GM20000 (cell line): ENCODE data around the gene TMEM26.

Experiments used
- DNase-seq: peaks from one replicate; pipeline ENCODE4 v3.0.0; 2012; ENCODE audit warnings: low spot score
- TF ChIP-seq, protein P1 (sequence below): IDR thresholded peaks from 2 replicates; pipeline ENCODE4 v1.5.1; 2012; ENCODE audit warnings: mild to moderate bottlenecking, control low read depth; ENCODE audit errors: extremely low read depth, missing control alignments

TMEM26 gene

DNA sequence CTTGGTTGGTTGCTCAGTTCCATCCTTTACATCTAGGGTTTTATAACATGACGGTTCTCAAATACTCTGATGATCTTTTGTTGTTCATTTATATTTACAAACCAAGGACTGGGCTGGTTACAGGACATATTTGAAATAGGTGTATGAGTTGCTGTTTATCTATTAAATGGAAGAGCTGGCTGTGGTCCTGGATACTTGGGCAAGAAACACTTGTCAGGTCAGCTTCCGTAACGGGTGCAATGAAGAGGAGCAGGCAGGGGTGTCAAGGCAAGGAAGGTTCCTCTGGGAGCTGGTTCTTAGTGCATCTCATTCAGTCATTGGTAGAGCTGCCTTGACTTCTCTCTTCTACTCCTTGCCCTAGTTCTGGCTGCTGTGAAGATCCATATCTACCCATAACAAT, 4.8 kb upstream of the TMEM26 start:
- DNase-seq = no peak
- TF ChIP-seq, protein P1, sequence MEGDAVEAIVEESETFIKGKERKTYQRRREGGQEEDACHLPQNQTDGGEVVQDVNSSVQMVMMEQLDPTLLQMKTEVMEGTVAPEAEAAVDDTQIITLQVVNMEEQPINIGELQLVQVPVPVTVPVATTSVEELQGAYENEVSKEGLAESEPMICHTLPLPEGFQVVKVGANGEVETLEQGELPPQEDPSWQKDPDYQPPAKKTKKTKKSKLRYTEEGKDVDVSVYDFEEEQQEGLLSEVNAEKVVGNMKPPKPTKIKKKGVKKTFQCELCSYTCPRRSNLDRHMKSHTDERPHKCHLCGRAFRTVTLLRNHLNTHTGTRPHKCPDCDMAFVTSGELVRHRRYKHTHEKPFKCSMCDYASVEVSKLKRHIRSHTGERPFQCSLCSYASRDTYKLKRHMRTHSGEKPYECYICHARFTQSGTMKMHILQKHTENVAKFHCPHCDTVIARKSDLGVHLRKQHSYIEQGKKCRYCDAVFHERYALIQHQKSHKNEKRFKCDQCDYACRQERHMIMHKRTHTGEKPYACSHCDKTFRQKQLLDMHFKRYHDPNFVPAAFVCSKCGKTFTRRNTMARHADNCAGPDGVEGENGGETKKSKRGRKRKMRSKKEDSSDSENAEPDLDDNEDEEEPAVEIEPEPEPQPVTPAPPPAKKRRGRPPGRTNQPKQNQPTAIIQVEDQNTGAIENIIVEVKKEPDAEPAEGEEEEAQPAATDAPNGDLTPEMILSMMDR = no peak

DNA sequence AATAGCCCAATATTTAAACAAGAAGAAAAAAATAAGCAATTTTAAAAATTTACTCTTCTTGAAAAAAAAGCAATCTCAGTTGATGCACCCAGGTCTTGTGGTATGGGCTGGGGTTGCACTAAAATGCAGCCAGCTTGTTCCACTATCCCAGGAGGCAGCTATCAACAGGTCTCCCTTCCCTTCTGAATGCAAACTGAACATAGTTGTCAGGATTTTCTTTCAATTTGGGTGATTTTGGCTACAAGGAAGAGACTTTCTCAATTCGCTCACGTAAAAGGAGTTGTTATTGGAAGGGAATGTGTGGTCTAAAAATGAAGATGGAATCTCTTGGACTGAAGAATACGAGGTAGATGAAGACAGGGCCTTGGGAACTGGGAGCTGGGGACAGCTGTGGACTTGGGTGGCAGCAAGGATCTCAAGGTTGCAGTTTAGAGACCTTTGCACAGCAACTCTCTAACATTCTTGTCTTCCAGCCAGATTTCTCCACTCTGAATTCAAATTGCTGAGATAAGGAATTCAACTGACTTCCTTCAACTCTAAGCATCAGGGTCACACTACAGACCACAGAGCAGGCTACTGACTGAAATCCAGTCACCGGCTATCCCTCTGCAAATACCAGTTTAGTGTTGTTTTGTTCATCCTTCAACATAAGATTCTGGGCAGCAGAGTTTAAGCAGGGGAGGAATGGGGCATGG, 3.1 kb upstream of the TMEM26 start:
- DNase-seq = no peak

DNA sequence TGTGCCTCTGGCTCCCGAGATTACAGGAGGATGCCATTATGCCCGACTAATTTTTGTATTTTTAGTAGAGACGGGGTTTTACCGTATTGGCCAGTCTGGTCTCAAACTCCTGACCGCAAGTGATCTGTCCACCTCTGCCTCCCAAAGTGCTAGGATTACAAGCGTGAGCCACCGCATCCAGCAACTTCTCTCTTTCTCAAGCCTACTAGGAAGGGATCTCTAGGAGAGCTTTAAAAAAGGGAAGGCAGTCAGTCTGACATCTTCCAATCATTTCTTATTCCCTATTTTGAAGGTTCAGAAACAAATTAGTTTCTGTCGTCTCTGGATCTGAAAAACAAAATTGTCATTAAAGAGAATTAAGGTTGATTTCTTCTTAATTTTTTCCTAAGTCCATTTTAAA, 2.5 kb upstream of the TMEM26 start:
- DNase-seq = no peak
- TF ChIP-seq, protein P1 = no peak

More for the DNA sequence above, 3.1 kb upstream of the TMEM26 start:
- TF ChIP-seq, protein P1 = no peak

DNA sequence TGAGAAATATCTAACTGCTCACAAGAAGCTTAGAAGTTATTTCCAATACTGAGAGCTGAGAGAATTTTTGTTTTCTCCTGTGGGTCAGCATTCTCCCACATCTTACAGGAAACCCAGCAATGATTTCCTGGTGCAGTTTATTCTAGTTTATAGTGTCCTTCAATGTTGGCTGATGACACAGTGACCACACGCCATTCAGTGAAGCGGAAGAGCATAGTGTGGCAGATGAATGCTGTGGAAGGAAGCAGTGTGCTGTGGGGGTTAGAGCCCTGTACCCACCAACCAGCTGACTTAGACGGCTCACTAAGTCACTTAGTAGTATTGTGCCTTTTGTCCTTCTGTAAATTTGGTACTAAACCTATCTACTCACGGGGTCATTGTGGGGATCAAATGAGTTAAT, 1.4 kb upstream of the TMEM26 start:
- DNase-seq = no peak

DNA sequence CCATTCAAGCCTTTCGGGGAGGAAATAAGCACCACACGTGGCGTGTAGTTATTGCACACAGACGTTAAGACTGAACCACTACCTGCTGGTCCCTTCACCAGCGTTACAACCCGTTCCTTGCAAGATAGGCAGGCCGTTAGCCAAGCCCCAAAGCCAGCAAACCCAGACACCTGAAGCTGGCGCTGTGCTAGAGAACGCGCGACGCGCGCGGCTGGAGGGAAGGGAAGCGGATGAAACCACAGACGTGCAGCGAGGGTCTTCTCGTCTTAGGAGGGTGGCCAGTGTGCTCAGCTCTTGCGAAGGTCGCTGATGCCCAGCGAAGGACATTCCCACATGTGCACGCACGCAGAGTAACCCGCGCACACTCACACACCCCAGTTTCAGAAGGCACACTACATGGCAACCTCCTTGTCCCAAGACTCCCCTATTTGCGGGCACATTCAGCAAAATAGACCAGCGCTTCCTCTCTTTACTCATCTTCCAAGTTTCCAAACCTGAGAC, 980 bp downstream of the TMEM26 start:
- no peak for DNase-seq
- TF ChIP-seq, protein P1 = no peak

More for the DNA sequence above, 1.4 kb upstream of the TMEM26 start:
- TF ChIP-seq, protein P1 = no peak

DNA sequence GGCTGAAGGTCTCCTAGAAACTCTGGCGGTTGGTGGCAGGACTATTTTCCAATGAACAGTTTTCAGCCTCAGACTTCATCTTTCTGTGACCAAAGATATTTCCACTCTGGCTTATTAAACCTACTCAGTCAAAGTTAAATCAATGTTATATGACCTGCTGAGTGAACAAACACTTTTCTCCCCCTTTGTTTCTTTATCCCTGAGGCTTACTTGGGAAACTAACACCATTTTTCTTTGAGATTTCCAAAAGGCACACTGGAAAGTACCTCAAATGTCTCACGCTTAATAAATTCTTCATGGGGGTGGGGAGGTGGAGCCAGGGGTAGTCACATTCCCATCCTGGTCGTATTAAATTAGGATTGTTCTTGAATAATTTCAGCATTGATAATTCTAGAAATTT, 1.8 kb downstream of the TMEM26 start:
- DNase-seq = no peak
- TF ChIP-seq, protein P1 = no peak

DNA sequence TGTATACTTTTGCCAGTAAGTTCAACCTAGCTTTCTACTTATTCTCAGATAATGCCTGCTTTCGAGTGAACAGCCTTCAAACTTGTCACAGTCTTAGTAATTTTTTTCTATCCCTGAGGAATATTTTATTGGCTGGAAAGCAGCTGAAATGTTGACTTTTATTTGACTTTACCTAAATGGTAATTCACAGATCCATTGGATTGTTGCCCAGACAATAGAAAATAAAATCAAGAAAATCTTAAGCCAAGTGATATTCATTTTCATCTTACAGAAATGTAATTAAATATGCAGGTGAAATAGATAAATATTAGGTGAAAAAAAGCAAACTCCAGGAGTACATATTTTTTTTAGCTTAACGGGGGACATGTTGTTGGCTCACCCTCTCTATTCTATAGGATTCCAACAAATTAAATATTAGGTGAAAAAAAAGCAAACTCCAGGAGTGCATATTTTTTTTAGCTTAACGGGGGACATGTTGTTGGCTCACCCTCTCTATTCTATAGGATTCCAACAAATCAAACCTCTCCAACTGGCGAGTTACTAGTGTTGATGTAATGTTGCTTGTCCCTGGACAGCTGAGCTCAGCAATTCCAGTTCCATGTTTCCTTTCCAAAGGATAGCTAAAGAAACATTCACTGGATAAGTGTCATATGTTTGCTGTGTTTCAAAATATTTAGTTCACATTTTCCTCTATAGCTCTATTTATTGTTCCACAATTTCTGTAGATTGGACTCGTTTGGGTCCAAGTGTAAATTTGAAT, 4.2 kb downstream of the TMEM26 start:
- DNase-seq = no peak
- TF ChIP-seq, protein P1 = no peak
